Mucosa of rectum (tissue), 2 donors: Measurements from ENCODE around the gene ZNF335.
"Not testable (repeated sequence)": the region's sequence is repeated elsewhere in the genome, so short reads cannot be mapped to it uniquely, and the experiment has no call there.

ENCODE experiments used
- H3K27ac ChIP-seq, 2 donors: one replicate each; pipeline ENCODE4 v1.7.0; 2013; ENCODE audit warnings: inconsistent platforms in 2 of 2, low read depth in 2 of 2, low read length in 2 of 2
- H3K27me3 ChIP-seq, 2 donors: one replicate each; pipeline ENCODE4 v1.7.0; 2013; ENCODE audit warnings: low read length in 2 of 2; ENCODE audit not compliant: control insufficient read depth in 2 of 2, insufficient read depth in 2 of 2
- H3K36me3 ChIP-seq, 2 donors: one replicate each; pipeline ENCODE4 v1.7.0; 2013; ENCODE audit warnings: low read length in 2 of 2; ENCODE audit not compliant: control insufficient read depth in 2 of 2, insufficient read depth in 2 of 2
- H3K4me1 ChIP-seq, 2 donors: one replicate each; pipeline ENCODE4 v1.7.0; 2013; ENCODE audit warnings: low read length in 2 of 2, mild to moderate bottlenecking in 1 of 2; ENCODE audit not compliant: control insufficient read depth in 2 of 2, insufficient read depth in 2 of 2
- H3K4me3 ChIP-seq, 2 donors: one replicate each; pipeline ENCODE4 v1.7.0; 2013; ENCODE audit warnings: low read length in 2 of 2
- H3K9ac ChIP-seq, 2 donors: one replicate each; pipeline ENCODE4 v1.7.0; 2013; ENCODE audit warnings: low read length in 2 of 2, low read depth in 1 of 2, mild to moderate bottlenecking in 1 of 2
- H3K9me3 ChIP-seq, 2 donors: one replicate each; pipeline ENCODE4 v1.7.0; 2013; ENCODE audit warnings: low read length in 2 of 2; ENCODE audit not compliant: control insufficient read depth in 2 of 2
- donor health status: healthy.
- donor health status: Normal muscosa, but diverticular disease.

The ZNF335 gene

GRCh38 chr20:45901332-45901731 lies 70.7 kb downstream of the ZNF335 start:
- not testable (repeated sequence) for H3K9me3 ChIP-seq, H3K27ac ChIP-seq, H3K9ac ChIP-seq, H3K4me1 ChIP-seq, H3K27me3 ChIP-seq, H3K4me3 ChIP-seq
- peaks cover 24 to 30% of the 10 kb centered on the region in 2 donors for H3K36me3 ChIP-seq

DNA sequence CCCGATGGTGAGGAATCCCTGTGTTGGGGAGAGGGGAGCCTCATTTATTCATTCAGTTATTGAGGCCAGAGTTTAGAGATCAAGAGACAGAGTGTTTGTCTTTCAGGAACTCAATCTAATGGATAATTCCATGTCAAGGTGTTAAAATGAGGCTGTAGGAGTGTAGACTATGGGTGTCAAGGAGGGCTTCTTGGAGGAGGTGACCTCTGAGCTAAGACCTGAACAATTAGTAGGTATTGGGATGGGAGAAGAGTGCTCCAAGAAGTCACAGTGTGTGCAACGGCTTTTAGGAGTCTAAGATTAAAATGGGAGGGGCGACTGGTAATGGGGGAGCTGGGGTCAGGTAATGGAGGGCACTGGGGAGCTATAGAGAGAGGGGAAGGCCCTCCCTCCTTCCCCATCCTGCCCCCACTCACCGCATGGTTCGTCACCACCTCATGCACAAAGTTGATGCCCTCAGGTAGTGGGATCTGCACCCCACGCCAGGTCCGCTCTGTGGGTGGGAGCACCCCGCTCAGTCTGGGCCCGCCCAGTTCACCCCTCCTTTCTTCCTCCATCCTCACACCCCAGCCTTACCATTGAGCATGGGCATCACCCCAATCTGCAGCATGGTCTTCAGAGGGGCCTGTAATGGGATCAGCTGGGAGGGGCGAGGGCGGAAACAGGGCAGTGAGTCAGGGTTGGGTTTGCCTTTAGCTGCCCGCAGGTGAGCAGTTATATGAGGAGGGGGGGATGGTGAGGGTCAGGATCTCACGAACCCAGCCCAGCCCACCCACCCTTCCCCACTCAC lies 72.8 kb downstream of the ZNF335 start:
- H3K9me3 ChIP-seq = no peaks in the 10 kb centered on the region
- H3K36me3 ChIP-seq = peaks cover 35 to 46% of the 10 kb centered on the region in 2 donors
- no peak overlapping the region for H3K9ac ChIP-seq
- H3K4me3 ChIP-seq = no peak overlapping the region
- no peaks in the 10 kb centered on the region for H3K27me3 ChIP-seq
- no peak overlapping the region for H3K27ac ChIP-seq
- no peaks in the 10 kb centered on the region for H3K4me1 ChIP-seq
